H1 (cell line): ENCODE data around the gene INPP4B. TPM values are rescaled to one million over a fixed set of nuclear protein-coding genes. Genes with fewer than 3 reads are reported as not detected.

Experiments
- CTCF ChIA-PET: fragments of 300-600 bp; sonication (Branson Sonifier 250); formaldehyde crosslinking; loops from one replicate; lab custom pipeline; 2021; ENCODE audit not compliant: partially characterized antibody; lab: Charles Lee
- POLR2A ChIA-PET: fragments of 300-600 bp; sonication (Branson Sonifier 250); formaldehyde crosslinking; loops from one replicate; lab custom pipeline; 2021; ENCODE audit warnings: inconsistent platforms; ENCODE audit not compliant: partially characterized antibody; lab: Charles Lee
- DNase-seq, 2 experiments: peaks; one replicate each; pipeline versions ENCODE4 v3.0.0 to v3.0.0-alpha.2; 2010 to 2022; ENCODE audit warnings: low spot score in 2 of 2, low read depth in 1 of 2, mixed read lengths in 1 of 2
- FAIRE-seq: peaks from 2 replicates; lab custom pipeline; 2011; peaks lifted over from hg19 to GRCh38; lab: Jason Lieb, UNC
- H2AFZ ChIP-seq: 2 replicates; pipeline ENCODE4 v1.8.1; 2012; ENCODE audit warnings: low read length, inconsistent platforms
- H2AK5ac ChIP-seq: 2 replicates; pipeline ENCODE4 v1.6.1; 2013; ENCODE audit warnings: low read depth, low read length
- H2BK120ac ChIP-seq: replicated peaks from 2 replicates; pipeline ENCODE3; 2013; ENCODE audit warnings: low read depth, low read length, inconsistent platforms
- H2BK12ac ChIP-seq: 2 replicates; pipeline ENCODE4 v1.6.1; 2013; ENCODE audit warnings: low read depth, low read length
- H2BK15ac ChIP-seq: 2 replicates; pipeline ENCODE4 v1.6.1; 2013; ENCODE audit warnings: low read length
- H2BK20ac ChIP-seq: 2 replicates; pipeline ENCODE4 v1.6.1; 2013; ENCODE audit warnings: low read length
- H2BK5ac ChIP-seq: 2 replicates; pipeline ENCODE4 v1.6.1; 2013; ENCODE audit warnings: low read depth, low read length
- H3K14ac ChIP-seq: 2 replicates; pipeline ENCODE4 v1.6.1; 2013; ENCODE audit warnings: inconsistent platforms; ENCODE audit not compliant: insufficient read length
- H3K18ac ChIP-seq: 2 replicates; pipeline ENCODE4 v1.6.1; 2013; ENCODE audit warnings: low read length; ENCODE audit errors: extremely low read depth
- H3K23ac ChIP-seq: 2 replicates; pipeline ENCODE4 v1.6.1; 2013; ENCODE audit warnings: inconsistent platforms; ENCODE audit not compliant: insufficient read length
- H3K23me2 ChIP-seq: 2 replicates; pipeline ENCODE4 v1.6.1; 2013; ENCODE audit warnings: low read depth, low read length
- H3K27ac ChIP-seq: 2 replicates; pipeline ENCODE4 v1.6.1; 2011; ENCODE audit warnings: low read depth, low read length, inconsistent platforms
- H3K27me3 ChIP-seq, 4 experiments: replicated peaks in 1 of 4; 1 replicate in 1 of 4; 2 replicates in 3 of 4; pipeline versions ENCODE4 v1.6.1 to v1.8.1; 2011 to 2013; ENCODE audit warnings: low read length in 3 of 4, mild to moderate bottlenecking in 3 of 4, inconsistent platforms in 2 of 4, mixed read lengths in 2 of 4, moderate library complexity in 1 of 4; ENCODE audit not compliant: control insufficient read depth in 3 of 4, insufficient read depth in 3 of 4; ENCODE audit errors: extremely low read depth in 1 of 4
- H3K36me3 ChIP-seq, 4 experiments: 2 replicates each; pipeline versions ENCODE4 v1.6.1 to v1.8.1; 2011 to 2013; ENCODE audit warnings: mild to moderate bottlenecking in 4 of 4, low read length in 3 of 4, moderate library complexity in 2 of 4, control low read depth in 1 of 4, inconsistent platforms in 1 of 4; ENCODE audit not compliant: insufficient read depth in 4 of 4, control insufficient read depth in 2 of 4
- H3K4ac ChIP-seq: replicated peaks from 2 replicates; pipeline ENCODE3; 2013; ENCODE audit warnings: low read length, low read depth, mixed read lengths, inconsistent platforms; ENCODE audit not compliant: insufficient read length
- H3K4me1 ChIP-seq, 4 experiments: replicated peaks in 1 of 4; 1 replicate in 1 of 4; 2 replicates in 3 of 4; pipeline versions ENCODE4 v1.6.1 to v1.8.1; 2011 to 2013; ENCODE audit warnings: low read length in 3 of 4, inconsistent platforms in 2 of 4, mixed read lengths in 1 of 4; ENCODE audit not compliant: insufficient read depth in 4 of 4, control insufficient read depth in 3 of 4
- H3K4me2 ChIP-seq, 2 experiments: 2 replicates each; pipeline versions ENCODE4 v1.6.1 to v1.8.1; 2011 to 2013; ENCODE audit warnings: low read depth in 2 of 2, low read length in 2 of 2, control low read depth in 1 of 2, inconsistent platforms in 1 of 2, mild to moderate bottlenecking in 1 of 2; ENCODE audit not compliant: insufficient read depth in 1 of 2
- H3K4me3 ChIP-seq, 4 experiments: fragments of 200-600, 300-600 bp in 1 of 4; sonication (generic), shearing (Covaris generic), sonication (Bioruptor Twin) in 1 of 4; 2 replicates each; pipeline versions ENCODE4 v1.5.1 to v1.8.1; 2011 to 2016; ENCODE audit warnings: low read length in 4 of 4, low read depth in 3 of 4, control low read depth in 2 of 4, inconsistent platforms in 2 of 4, mild to moderate bottlenecking in 2 of 4, mixed read lengths in 1 of 4, moderate library complexity in 1 of 4; ENCODE audit not compliant: insufficient read depth in 2 of 4; ENCODE audit errors: extremely low read depth in 1 of 4
- H3K56ac ChIP-seq: replicated peaks from 2 replicates; pipeline ENCODE3; 2013; ENCODE audit warnings: low read depth, mild to moderate bottlenecking, mixed read lengths, low read length, inconsistent platforms; ENCODE audit not compliant: insufficient read length
- H3K79me1 ChIP-seq: 2 replicates; pipeline ENCODE4 v1.6.1; 2013; ENCODE audit warnings: low read depth, low read length, control low read depth
- H3K79me2 ChIP-seq, 2 experiments: 2 replicates each; pipeline versions ENCODE4 v1.6.1 to v1.8.1; 2012 to 2013; ENCODE audit warnings: low read length in 2 of 2, mild to moderate bottlenecking in 2 of 2, inconsistent platforms in 1 of 2; ENCODE audit not compliant: insufficient read depth in 2 of 2, control insufficient read depth in 1 of 2
- H3K9ac ChIP-seq, 4 experiments: replicated peaks in 1 of 4; 1 replicate in 1 of 4; 2 replicates in 3 of 4; pipeline versions ENCODE4 v1.6.1 to v1.8.1; 2011 to 2013; ENCODE audit warnings: low read depth in 3 of 4, low read length in 3 of 4, control low read depth in 2 of 4, mild to moderate bottlenecking in 2 of 4, moderate library complexity in 2 of 4, inconsistent platforms in 1 of 4; ENCODE audit errors: extremely low read depth in 1 of 4
- H3K9me3 ChIP-seq, 2 experiments: 2 replicates each; pipeline versions ENCODE4 v1.6.1 to v1.8.1; 2012 to 2013; ENCODE audit warnings: mild to moderate bottlenecking in 2 of 2, moderate library complexity in 2 of 2, control low read depth in 1 of 2, inconsistent platforms in 1 of 2, low read depth in 1 of 2, low read length in 1 of 2, mixed read lengths in 1 of 2; ENCODE audit not compliant: insufficient read depth in 2 of 2
- H4K20me1 ChIP-seq, 2 experiments: replicated peaks in 1 of 2; 2 replicates each; pipeline versions ENCODE3 to v1.8.1; 2011 to 2013; ENCODE audit warnings: inconsistent platforms in 2 of 2, low read length in 2 of 2, mild to moderate bottlenecking in 1 of 2; ENCODE audit not compliant: insufficient read depth in 2 of 2, control insufficient read depth in 1 of 2
- H4K5ac ChIP-seq: 2 replicates; pipeline ENCODE4 v1.6.1; 2013; ENCODE audit warnings: low read length, low read depth, mixed read lengths, inconsistent platforms; ENCODE audit not compliant: insufficient read length
- H4K8ac ChIP-seq: 2 replicates; pipeline ENCODE4 v1.8.0; 2013; ENCODE audit warnings: mild to moderate bottlenecking, moderate library complexity, low read length, inconsistent platforms; ENCODE audit not compliant: insufficient read depth; ENCODE audit errors: extremely low read depth
- H4K91ac ChIP-seq: replicated peaks from 2 replicates; pipeline ENCODE3; 2013; ENCODE audit warnings: low read length, mixed read lengths, inconsistent platforms; ENCODE audit not compliant: insufficient read length
- GTF2F1 ChIP-seq: IDR thresholded peaks from 2 replicates; pipeline ENCODE4 v1.6.1; 2012; ENCODE audit warnings: low read depth, low read length, improper control_type of control experiment, borderline replicate concordance
- SAP30 ChIP-seq: fragments of 300-600 bp; sonication (generic); IDR thresholded peaks from 2 replicates; pipeline ENCODE4 v1.7.1; 2012; ENCODE audit warnings: low read length, moderate library complexity, mild to moderate bottlenecking, inconsistent platforms; ENCODE audit not compliant: insufficient read depth, insufficient replicate concordance
- ZNF274 ChIP-seq: IDR thresholded peaks from 2 replicates; pipeline ENCODE4 v1.7.0; 2012; ENCODE audit warnings: low read length, borderline replicate concordance; ENCODE audit errors: extremely low read depth
- WGBS, 2 experiments: shearing (Covaris generic) in 1 of 2; methylation state at CpG; one replicate each; pipeline versions ENCODE4 v1.1.6 to v1.1.7; 2013 to 2015; ENCODE audit warnings: low lambda C conversion rate in 2 of 2, mixed read lengths in 2 of 2, inconsistent platforms in 1 of 2, low coverage in 1 of 2, missing lambda C conversion rate in 1 of 2; ENCODE audit not compliant: insufficient replicate concordance in 2 of 2, insufficient coverage in 1 of 2, insufficient read length in 1 of 2; ENCODE audit errors: extremely low coverage in 1 of 2, missing lambda C conversion rate in 1 of 2; 5-methylcytosine and 5-hydroxymethylcytosine counted together
- polyA plus RNA-seq, 7 experiments: library from polyadenylated mRNA; depleted of rRNA in 3 of 7; stranded (reverse) in 5 of 7; unstranded in 2 of 7; fragments of >200 nt in 5 of 7; fragments of 200-250 nt in 2 of 7; gene quantifications; 1 replicate in 5 of 7; 2 replicates in 1 of 7; 4 replicates in 1 of 7; pipeline versions ENCODE4 v1.2.1 to v1.2.3, GENCODE V29; 2011 to 2013; ENCODE audit warnings: missing spikeins in 2 of 7, mixed read lengths in 2 of 7
- total RNA-seq: library from RNA; stranded (reverse); fragmentation: NEBNext Ultra II Directional; extraction: Animal tissue kit (Norgen Biotek cat#: 25700); gene quantifications from 2 replicates; pipeline ENCODE4 v1.2.1, GENCODE V29; 2021
- TF ChIP-seq, protein P1 (sequence below): IDR thresholded peaks from 2 replicates; pipeline ENCODE4 v1.6.1; 2012; ENCODE audit warnings: low read length, inconsistent platforms

The INPP4B gene
- total and polyA plus RNA-seq, 2 of the 8 experiments (the other 6 are each of a cell fraction or from before 2014, with no cell fraction given), result 0.11 to 0.54 TPM

DNA sequence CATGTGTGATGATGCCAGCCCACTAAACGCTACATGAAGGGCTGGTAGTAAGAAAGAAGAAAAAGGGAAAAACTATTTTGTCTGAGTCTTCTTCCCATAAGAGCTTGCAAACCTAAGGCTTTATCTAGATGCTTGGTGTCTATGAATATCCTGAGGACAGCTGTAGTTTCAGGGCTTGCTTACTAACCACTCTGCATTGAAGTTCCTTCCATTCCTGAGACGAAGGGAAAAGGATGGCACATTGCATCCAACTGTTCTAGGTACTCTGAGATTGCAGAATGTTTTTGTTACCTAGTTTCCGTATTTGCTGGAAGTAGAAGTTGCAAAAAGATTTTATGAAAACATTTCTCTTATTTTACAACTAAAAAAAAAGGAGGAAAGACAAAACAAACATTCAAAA lies 665.1 kb downstream of the INPP4B start:
- H3K79me2 ChIP-seq, result no peaks in the 10 kb centered on the region
- H3K56ac ChIP-seq, result no peak overlapping the region
- no peak overlapping the region for H2BK15ac ChIP-seq
- no peak overlapping the region for H3K27ac ChIP-seq
- H3K18ac ChIP-seq, result no peak overlapping the region
- FAIRE-seq, result no peak
- no peaks in the 10 kb centered on the region; the same call in 1 of the 2 replicates for H3K23me2 ChIP-seq
- no peak overlapping the region for H3K23ac ChIP-seq
- no peak overlapping the region for H2AK5ac ChIP-seq
- DNase-seq, result no peak
- ChIA-PET POLR2A (no interaction called here), CTCF (no interaction called here)
- no peak overlapping the region for H2BK20ac ChIP-seq
- H2BK120ac ChIP-seq, result no peak overlapping the region
- no peak overlapping the region for H3K9ac ChIP-seq
- H2AFZ ChIP-seq, result no peak overlapping the region
- H3K14ac ChIP-seq, result no peak overlapping the region
- H3K36me3 ChIP-seq, result no peaks in the 10 kb centered on the region
- H3K4me3 ChIP-seq, result no peak overlapping the region
- no peak overlapping the region for H4K91ac ChIP-seq
- H3K4me2 ChIP-seq, result no peak overlapping the region
- peaks cover 0 to 1% (median 0%) of the 10 kb centered on the region in 4 experiments; a peak in 1 of 7 replicates for H3K27me3 ChIP-seq
- WGBS, 2 experiments, result 92% methylated on average over 3 of the region's 3 CpGs; no CpG with 5 or more reads in 1 of the 2 experiments
- no peak overlapping the region for H3K4ac ChIP-seq
- no peaks in the 10 kb centered on the region for H3K79me1 ChIP-seq
- no peak overlapping the region for H2BK5ac ChIP-seq
- no peak overlapping the region for H4K8ac ChIP-seq
- H4K5ac ChIP-seq, result no peak overlapping the region
- no peak overlapping the region for H2BK12ac ChIP-seq
- no peaks in the 10 kb centered on the region for H3K4me1 ChIP-seq
- H4K20me1 ChIP-seq, result no peaks in the 10 kb centered on the region
- no peaks in the 10 kb centered on the region for H3K9me3 ChIP-seq
- no peak for TF ChIP-seq ZNF274
- TF ChIP-seq SAP30, result no peak
- no peak for TF ChIP-seq GTF2F1
- TF ChIP-seq, protein P1, sequence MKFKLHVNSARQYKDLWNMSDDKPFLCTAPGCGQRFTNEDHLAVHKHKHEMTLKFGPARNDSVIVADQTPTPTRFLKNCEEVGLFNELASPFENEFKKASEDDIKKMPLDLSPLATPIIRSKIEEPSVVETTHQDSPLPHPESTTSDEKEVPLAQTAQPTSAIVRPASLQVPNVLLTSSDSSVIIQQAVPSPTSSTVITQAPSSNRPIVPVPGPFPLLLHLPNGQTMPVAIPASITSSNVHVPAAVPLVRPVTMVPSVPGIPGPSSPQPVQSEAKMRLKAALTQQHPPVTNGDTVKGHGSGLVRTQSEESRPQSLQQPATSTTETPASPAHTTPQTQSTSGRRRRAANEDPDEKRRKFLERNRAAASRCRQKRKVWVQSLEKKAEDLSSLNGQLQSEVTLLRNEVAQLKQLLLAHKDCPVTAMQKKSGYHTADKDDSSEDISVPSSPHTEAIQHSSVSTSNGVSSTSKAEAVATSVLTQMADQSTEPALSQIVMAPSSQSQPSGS, result no peak
